ENCODE data around the gene MOBP.

Gene MOBP

GRCh38 chr3:39524107-39524506 lies 56.6 kb downstream of the MOBP start:
- no peak overlapping the region for H3K9ac ChIP-seq (ENCODE audit: low read depth, low read length)
- no peaks in the 10 kb centered on the region for H3K36me3 ChIP-seq (ENCODE audit: insufficient read depth, low read length)
- H3K9me3 ChIP-seq (ENCODE audit: control insufficient read depth, insufficient read depth, low read length) = peaks cover 6% of the 10 kb centered on the region; the same call in 1 of the 2 replicates
- H3K4me1 ChIP-seq (ENCODE audit: insufficient read depth, low read length) = no peaks in the 10 kb centered on the region

GRCh38 chr3:39528844-39529243 lies 61.4 kb downstream of the MOBP start:
- Histone ChIP-seq H3K4me1 (ENCODE audit: insufficient read depth, low read length) (peaks cover 5% of the 10 kb centered on the region; the same call in 1 of the 2 replicates), H3K36me3 (ENCODE audit: insufficient read depth, low read length) (no peaks in the 10 kb centered on the region), H3K9me3 (ENCODE audit: control insufficient read depth, insufficient read depth, low read length) (peaks cover 5% of the 10 kb centered on the region; the same call in 1 of the 2 replicates), H3K9ac (ENCODE audit: low read depth, low read length) (no peak overlapping the region)

GRCh38 chr3:39529577-39529976 lies 62.1 kb downstream of the MOBP start:
- peaks cover under 1% of the 10 kb centered on the region; the same call in 1 of the 2 replicates for H3K9me3 ChIP-seq (ENCODE audit: control insufficient read depth, insufficient read depth, low read length)
- peaks cover 5% of the 10 kb centered on the region; the same call in 1 of the 2 replicates for H3K4me1 ChIP-seq (ENCODE audit: insufficient read depth, low read length)

GRCh38 chr3:39531066-39531465 lies 63.6 kb downstream of the MOBP start:
- H3K9ac ChIP-seq (ENCODE audit: low read depth, low read length) = no peak overlapping the region
- H3K36me3 ChIP-seq (ENCODE audit: insufficient read depth, low read length) = no peaks in the 10 kb centered on the region
- no peaks in the 10 kb centered on the region for H3K9me3 ChIP-seq (ENCODE audit: control insufficient read depth, insufficient read depth, low read length)
- peaks cover 5% of the 10 kb centered on the region for H3K4me1 ChIP-seq (ENCODE audit: insufficient read depth, low read length)

More at GRCh38 chr3:39529577-39529976, 62.1 kb downstream of the MOBP start:
- Histone ChIP-seq H3K9ac (ENCODE audit: low read depth, low read length) (no peak overlapping the region), H3K36me3 (ENCODE audit: insufficient read depth, low read length) (no peaks in the 10 kb centered on the region)

- peaks cover 5% of the 10 kb centered on the region for H3K4me1 ChIP-seq (ENCODE audit: insufficient read depth, low read length)
- H3K36me3 ChIP-seq (ENCODE audit: insufficient read depth, low read length) = no peaks in the 10 kb centered on the region
- no peak overlapping the region for H3K9ac ChIP-seq (ENCODE audit: low read depth, low read length)
- H3K9me3 ChIP-seq (ENCODE audit: control insufficient read depth, insufficient read depth, low read length) = no peaks in the 10 kb centered on the region
Measured at GRCh38 chr3:39531665-39532064, 64.2 kb downstream of the MOBP start.

GRCh38 chr3:39532777-39533176 lies 65.3 kb downstream of the MOBP start:
- Histone ChIP-seq H3K36me3 (ENCODE audit: insufficient read depth, low read length) (no peaks in the 10 kb centered on the region), H3K9me3 (ENCODE audit: control insufficient read depth, insufficient read depth, low read length) (no peaks in the 10 kb centered on the region), H3K4me1 (ENCODE audit: insufficient read depth, low read length) (peaks cover 5% of the 10 kb centered on the region), H3K9ac (ENCODE audit: low read depth, low read length) (no peak overlapping the region)

- Histone ChIP-seq H3K36me3 (ENCODE audit: insufficient read depth, low read length) (no peaks in the 10 kb centered on the region), H3K9me3 (ENCODE audit: control insufficient read depth, insufficient read depth, low read length) (no peaks in the 10 kb centered on the region), H3K9ac (ENCODE audit: low read depth, low read length) (no peak overlapping the region), H3K4me1 (ENCODE audit: insufficient read depth, low read length) (peaks cover 5% of the 10 kb centered on the region)
Measured at GRCh38 chr3:39533226-39533625, 65.7 kb downstream of the MOBP start.

GRCh38 chr3:39540162-39540921 lies 72.9 kb downstream of the MOBP start:
- Histone ChIP-seq H3K4me1 (ENCODE audit: insufficient read depth, low read length) (peaks cover 6% of the 10 kb centered on the region; the same call in 1 of the 2 replicates), H3K9me3 (ENCODE audit: control insufficient read depth, insufficient read depth, low read length) (no peaks in the 10 kb centered on the region), H3K36me3 (ENCODE audit: insufficient read depth, low read length) (no peaks in the 10 kb centered on the region), H3K9ac (ENCODE audit: low read depth, low read length) (no peak overlapping the region)

GRCh38 chr3:39541442-39541841 lies 74.0 kb downstream of the MOBP start:
- no peaks in the 10 kb centered on the region for H3K36me3 ChIP-seq (ENCODE audit: insufficient read depth, low read length)
- peaks cover 6% of the 10 kb centered on the region; the same call in 1 of the 2 replicates for H3K4me1 ChIP-seq (ENCODE audit: insufficient read depth, low read length)
- H3K9ac ChIP-seq (ENCODE audit: low read depth, low read length) = no peak overlapping the region
- no peaks in the 10 kb centered on the region for H3K9me3 ChIP-seq (ENCODE audit: control insufficient read depth, insufficient read depth, low read length)

- Histone ChIP-seq H3K4me1 (ENCODE audit: insufficient read depth, low read length) (peaks cover 6% of the 10 kb centered on the region; the same call in 1 of the 2 replicates), H3K36me3 (ENCODE audit: insufficient read depth, low read length) (no peaks in the 10 kb centered on the region), H3K9me3 (ENCODE audit: control insufficient read depth, insufficient read depth, low read length) (no peaks in the 10 kb centered on the region), H3K9ac (ENCODE audit: low read depth, low read length) (no peak overlapping the region)
Measured at GRCh38 chr3:39541917-39542329, 74.4 kb downstream of the MOBP start.

GRCh38 chr3:39542588-39542988 lies 75.1 kb downstream of the MOBP start:
- H3K9me3 ChIP-seq (ENCODE audit: control insufficient read depth, insufficient read depth, low read length) = no peaks in the 10 kb centered on the region
- peaks cover 6% of the 10 kb centered on the region; the same call in 1 of the 2 replicates for H3K4me1 ChIP-seq (ENCODE audit: insufficient read depth, low read length)
- H3K36me3 ChIP-seq (ENCODE audit: insufficient read depth, low read length) = no peaks in the 10 kb centered on the region
- no peak overlapping the region for H3K9ac ChIP-seq (ENCODE audit: low read depth, low read length)

- Histone ChIP-seq H3K9ac (ENCODE audit: low read depth, low read length) (no peak overlapping the region), H3K4me1 (ENCODE audit: insufficient read depth, low read length) (no peaks in the 10 kb centered on the region), H3K9me3 (ENCODE audit: control insufficient read depth, insufficient read depth, low read length) (no peaks in the 10 kb centered on the region), H3K36me3 (ENCODE audit: insufficient read depth, low read length) (no peaks in the 10 kb centered on the region)
Measured at GRCh38 chr3:39548282-39548681, 80.8 kb downstream of the MOBP start.

GRCh38 chr3:39550354-39551051 lies 83.0 kb downstream of the MOBP start:
- no peaks in the 10 kb centered on the region for H3K4me1 ChIP-seq (ENCODE audit: insufficient read depth, low read length)
- H3K9me3 ChIP-seq (ENCODE audit: control insufficient read depth, insufficient read depth, low read length) = no peaks in the 10 kb centered on the region
- H3K9ac ChIP-seq (ENCODE audit: low read depth, low read length) = no peak overlapping the region
- no peaks in the 10 kb centered on the region for H3K36me3 ChIP-seq (ENCODE audit: insufficient read depth, low read length)

Measured in ES-I3 (cell line).